Activated CD4-positive, alpha-beta T cell treated with anti-CD3 and anti-CD28 coated beads, Interleukin-2, amount 50 U/mL, for 24 hours (primary cell): ENCODE measurements around the gene FLNA.
"Not testable (repeated sequence)": the region's sequence is repeated elsewhere in the genome, so short reads cannot be mapped to it uniquely, and the experiment has no call there.

ENCODE experiments used
- DNase-seq, 2 donors: peaks; one replicate each; pipeline ENCODE4 v3.0.0-alpha.2; 2020; ENCODE audit warnings: low read depth in 1 of 2, low spot score in 1 of 2

Gene FLNA

GRCh38 chrX:154399527-154400368, 25.3 kb upstream of the FLNA start:
- DNase-seq = no peak

- peak; percentile 63 to 78 for DNase-seq
Measured at GRCh38 chrX:154398668-154399526, 24.5 kb upstream of the FLNA start.

GRCh38 chrX:154397888-154398667, 23.6 kb upstream of the FLNA start, which contains the start of gene RPL10:
TSS of gene RPL10 (plus strand) at chrX:154398377. CDS start at chrX:154398520, 143 bp downstream.
- DNase-seq = peak; percentile 73 to 87

GRCh38 chrX:154396973-154397887, 22.8 kb upstream of the FLNA start:
- peak in 1 of 2 donors; percentile 49 for DNase-seq

GRCh38 chrX:154396363-154396762, 21.9 kb upstream of the FLNA start:
- DNase-seq = not testable (repeated sequence)

GRCh38 chrX:154389812-154390747, 15.6 kb upstream of the FLNA start:
- DNase-seq = not testable (repeated sequence)

- not testable (repeated sequence) for DNase-seq
Measured at GRCh38 chrX:154388649-154389048, 14.2 kb upstream of the FLNA start.

GRCh38 chrX:154388094-154388493, 13.7 kb upstream of the FLNA start:
- not testable (repeated sequence) for DNase-seq

GRCh38 chrX:154384284-154384892, 10.0 kb upstream of the FLNA start:
- DNase-seq = no peak

- DNase-seq = no peak
Measured at GRCh38 chrX:154383359-154384283, 9.2 kb upstream of the FLNA start.

- DNase-seq = no peak
Measured at GRCh38 chrX:154382483-154383069, 8.1 kb upstream of the FLNA start.

- DNase-seq = no peak
Measured at GRCh38 chrX:154381271-154381670, 6.8 kb upstream of the FLNA start.

GRCh38 chrX:154380787-154381186, 6.4 kb upstream of the FLNA start:
- no peak for DNase-seq

GRCh38 chrX:154380153-154380552, 5.7 kb upstream of the FLNA start:
- no peak for DNase-seq

GRCh38 chrX:154379569-154379951, 5.1 kb upstream of the FLNA start:
- no peak for DNase-seq

GRCh38 chrX:154378799-154379568, 4.5 kb upstream of the FLNA start, which contains the start of gene EMD:
TSS of gene EMD (plus strand) at chrX:154379295. CDS start at chrX:154379485, 190 bp downstream.
- DNase-seq = peak; percentile 80 to 91
